Midbrain (tissue), 1 donor: Measurements from ENCODE around the gene CORO6.

Source experiments
- DNase-seq: peaks from one replicate; lab custom pipeline; 2025; lab: John Stamatoyannopoulos, UW

Gene CORO6

DNA sequence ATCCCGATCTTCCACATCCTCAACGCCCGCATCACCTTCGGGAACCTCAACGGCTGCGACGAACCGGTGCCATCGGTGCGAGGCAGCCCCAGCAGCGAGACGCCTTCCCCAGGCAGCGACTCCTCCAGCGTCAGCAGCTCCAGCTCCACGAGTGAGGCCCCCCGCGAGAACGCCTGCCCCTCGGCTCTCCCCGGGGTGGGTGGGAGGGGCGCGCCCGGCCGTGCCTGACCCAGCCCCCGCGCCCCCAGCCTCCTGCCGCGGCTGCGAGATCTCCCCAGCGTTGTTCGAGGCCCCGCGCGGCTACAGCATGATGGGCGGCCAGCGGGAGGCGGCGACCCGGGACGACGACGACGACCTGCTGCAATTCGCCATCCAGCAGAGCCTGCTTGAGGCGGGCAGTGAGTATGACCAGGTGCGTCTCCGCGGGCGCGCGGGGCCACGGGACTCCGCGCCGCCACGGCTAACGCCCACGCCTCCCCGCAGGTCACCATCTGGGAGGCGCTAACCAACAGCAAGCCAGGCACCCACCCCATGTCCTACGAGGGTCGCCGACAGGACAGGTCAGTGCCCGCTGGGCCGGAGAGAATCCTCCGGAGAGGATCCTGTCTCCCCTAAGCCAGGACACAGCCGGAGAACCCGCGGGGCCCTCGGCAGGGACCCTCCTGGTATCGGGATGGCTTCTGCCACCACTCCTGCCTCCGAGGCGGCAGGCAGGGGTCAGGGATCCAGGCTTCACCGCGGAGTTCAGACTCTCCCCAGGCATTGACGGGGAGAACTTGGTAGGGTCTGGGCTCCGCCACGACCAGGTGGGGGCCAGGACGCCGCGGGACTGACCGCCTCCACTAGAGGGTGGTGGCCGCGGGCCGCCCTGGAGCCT lies 10.1 kb downstream of the CORO6 start:
- no peak for DNase-seq

DNA sequence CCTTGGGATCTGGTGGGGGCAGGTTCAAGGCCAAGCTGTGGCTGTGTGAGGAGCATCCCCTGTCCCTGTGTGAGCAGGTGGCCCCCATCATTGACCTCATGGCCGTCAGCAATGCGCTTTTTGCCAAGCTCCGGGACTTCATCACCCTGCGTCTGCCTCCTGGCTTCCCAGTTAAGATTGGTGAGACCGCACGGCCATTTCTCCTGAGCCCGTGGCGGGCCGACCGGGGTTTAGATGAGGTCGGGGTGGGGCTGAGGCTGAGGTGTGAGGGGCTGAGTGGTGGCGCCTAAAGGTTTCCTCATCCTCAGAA lies 10.7 kb downstream of the CORO6 start:
- DNase-seq = no peak

DNA sequence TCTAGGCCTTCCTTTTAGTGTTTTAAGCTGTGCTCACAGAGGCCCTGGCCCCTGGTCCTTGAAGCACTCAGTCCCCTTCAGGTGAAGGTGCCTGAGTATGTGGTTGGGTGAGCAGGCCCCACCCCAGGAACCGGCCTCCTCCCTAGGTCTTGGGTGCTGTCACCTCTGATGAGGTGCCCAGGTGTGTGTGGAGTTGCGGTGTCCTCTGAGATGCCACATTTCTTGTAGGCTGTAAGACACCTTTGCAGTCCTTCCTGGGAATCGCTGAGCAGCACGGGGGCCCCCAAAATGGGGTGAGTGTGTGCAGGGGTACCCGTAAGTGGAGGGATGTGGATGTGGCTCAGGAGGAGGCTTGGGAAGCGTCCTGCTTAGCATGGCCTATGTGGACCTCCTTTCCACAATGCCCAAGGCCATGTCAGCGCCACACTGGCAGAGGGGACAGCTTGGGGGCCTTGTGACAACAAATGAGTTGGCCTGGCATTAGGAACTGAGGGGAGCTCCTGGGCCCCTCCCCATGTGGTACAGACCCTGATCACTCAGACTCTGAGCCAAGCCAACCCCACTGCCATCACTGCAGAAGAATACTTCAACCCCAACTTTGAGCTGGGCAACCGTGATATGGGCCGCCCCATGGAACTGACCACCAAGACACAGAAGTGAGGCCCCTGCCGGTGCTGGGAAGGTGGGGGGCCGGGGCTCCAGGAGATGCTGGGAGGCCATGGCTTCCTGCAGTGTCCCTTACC lies 11.2 kb downstream of the CORO6 start:
- DNase-seq = no peak

DNA sequence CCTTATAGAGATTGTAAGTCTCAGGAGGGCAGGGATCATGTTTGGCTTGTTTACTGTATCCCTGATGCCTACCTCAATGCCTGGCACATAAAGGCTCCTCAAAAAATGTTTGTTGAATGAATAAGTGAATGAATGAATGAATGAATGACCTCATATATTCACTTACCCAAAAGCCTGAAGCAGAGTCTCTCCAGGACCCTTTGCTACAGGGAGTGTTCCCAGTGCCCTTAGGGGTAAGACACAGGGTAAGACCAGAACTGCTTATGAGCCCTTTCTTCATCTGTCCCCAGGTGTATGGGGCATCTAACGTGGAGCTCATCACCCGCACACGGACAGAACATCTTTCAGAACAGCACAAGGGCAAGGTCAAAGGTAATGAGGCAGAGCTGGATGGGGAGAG lies 12.3 kb downstream of the CORO6 start:
- DNase-seq = no peak

DNA sequence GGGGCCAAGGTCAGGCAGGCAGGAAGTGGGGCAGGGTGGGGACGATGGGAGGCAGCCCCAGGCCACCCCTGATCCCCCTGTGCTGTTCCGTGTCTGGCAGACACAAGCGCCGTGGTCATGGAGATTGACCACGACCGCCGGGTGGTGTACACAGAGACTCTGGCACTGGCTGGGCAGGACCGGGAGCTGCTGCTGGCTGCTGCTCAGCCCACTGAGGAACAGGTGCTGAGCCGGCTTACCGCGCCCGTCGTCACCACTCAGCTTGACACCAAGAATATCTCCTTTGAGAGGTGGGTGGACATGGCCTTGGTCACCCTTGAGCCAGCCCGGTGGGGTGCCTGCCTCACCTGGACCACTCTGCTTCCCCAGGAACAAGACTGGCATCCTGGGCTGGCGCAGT lies 13.7 kb downstream of the CORO6 start:
- DNase-seq = no peak

DNA sequence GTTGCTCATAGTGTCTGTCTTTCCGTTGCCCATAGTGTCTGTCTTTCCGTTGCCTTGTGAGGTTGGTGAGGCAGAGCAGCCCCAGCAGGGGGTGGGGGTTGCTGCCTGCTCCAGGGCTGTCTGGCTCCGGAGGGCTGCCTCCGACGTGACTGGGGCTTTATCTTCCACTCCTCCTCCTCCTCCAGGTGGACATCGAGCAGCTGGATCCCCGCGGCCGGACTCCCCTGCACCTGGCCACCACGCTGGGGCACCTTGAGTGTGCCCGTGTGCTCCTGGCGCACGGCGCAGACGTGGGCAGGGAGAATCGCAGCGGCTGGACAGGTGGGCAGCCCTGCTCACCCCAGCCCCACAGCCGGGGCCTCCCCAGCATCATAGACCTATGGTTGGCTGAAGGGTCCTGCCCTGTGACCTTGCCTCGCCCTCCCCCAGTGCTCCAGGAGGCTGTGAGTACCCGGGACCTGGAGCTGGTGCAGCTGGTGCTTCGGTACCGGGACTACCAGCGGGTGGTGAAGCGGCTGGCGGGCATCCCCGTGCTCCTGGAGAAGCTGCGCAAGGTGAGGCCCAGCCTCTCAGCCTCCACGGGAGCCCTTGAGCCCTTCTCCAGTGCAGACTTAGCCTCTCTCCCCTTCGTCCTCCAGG lies 15.0 kb downstream of the CORO6 start:
- no peak for DNase-seq

DNA sequence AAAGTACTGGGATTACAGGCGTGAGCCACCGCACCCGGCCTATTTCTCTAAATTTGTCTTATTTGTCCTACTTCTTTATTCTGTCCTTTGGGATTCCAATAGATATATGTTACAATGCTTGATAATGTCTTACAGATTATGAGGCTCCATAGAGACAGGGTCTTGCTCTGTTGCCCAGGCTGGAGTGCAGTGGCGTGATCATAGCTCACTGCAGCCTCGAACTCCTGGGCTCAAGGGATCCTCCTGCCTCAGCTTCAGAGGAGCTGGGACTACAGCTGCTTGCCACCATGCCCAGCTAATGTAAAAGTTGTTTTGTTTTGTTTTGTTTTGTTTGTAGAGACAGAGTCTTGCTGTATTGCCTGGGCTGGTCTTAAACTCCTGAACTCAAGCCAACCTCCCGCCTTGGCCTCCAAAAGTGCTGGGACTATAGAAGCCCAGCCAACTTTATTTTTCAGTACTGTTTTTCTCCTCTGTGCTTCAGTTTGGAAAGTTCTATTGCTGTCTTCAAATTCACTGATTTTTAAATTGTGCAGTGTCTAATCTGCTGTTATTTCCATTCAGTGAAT lies 19.5 kb downstream of the CORO6 start:
- DNase-seq = no peak

DNA sequence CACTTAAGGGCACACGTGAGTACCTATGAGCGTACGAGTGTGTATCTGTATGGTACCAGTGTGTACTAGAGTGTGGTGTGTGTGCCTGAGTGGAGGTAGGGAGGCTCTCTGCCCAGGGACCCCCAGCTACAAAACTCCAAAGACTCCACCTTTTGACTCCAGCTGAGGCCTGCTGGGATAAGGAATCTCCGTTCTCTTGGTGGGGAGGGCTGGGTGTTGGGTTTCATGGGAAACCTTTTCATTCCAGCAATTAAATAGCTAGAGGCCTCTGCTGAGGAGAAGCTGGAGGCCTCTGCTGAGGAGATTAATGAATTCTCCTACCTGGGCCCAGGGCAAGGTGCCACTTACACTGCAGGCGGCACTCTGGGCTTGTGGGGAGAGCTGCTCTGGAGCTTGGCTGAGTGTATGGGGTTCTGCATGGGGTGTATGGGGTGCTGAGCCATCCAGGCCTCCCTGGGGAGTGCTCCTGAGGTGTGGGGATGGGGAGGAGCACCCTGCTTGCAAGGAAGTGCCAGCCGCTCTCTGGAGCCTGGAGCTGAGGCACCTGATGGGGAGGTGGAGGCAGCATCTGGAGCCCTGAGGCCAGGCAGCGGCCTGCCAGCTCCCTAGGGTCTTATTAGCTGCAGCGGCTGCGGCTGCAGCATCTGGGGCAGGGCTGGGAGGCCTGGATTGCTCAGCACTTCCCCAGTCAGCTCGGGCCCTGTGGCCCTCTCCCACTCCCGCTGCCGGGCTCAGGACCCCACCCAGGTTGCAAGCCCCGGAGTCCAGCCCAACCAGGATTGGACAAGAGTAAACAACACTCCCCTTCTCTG lies 25.1 kb downstream of the CORO6 start:
- DNase-seq = no peak

DNA sequence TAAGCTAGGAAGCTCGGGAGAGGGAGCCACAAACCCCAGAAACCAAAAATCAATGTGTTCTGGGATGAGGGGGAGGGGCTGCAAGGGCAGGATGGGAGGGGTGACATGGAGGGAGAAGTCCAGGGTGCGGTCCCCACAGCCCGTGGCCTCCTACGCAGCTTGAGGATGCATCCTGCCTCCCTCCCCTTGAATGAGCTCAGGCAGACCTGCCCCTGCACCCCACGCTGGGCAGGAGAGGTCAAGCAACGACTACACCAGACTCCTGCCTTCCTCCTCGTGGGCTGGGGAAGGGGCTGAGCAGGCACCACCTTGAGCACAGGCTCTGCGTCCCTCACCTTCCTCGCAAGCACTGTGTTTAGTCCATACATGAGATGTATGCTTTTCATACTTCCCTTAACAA lies 25.9 kb downstream of the CORO6 start:
- DNase-seq = no peak

DNA sequence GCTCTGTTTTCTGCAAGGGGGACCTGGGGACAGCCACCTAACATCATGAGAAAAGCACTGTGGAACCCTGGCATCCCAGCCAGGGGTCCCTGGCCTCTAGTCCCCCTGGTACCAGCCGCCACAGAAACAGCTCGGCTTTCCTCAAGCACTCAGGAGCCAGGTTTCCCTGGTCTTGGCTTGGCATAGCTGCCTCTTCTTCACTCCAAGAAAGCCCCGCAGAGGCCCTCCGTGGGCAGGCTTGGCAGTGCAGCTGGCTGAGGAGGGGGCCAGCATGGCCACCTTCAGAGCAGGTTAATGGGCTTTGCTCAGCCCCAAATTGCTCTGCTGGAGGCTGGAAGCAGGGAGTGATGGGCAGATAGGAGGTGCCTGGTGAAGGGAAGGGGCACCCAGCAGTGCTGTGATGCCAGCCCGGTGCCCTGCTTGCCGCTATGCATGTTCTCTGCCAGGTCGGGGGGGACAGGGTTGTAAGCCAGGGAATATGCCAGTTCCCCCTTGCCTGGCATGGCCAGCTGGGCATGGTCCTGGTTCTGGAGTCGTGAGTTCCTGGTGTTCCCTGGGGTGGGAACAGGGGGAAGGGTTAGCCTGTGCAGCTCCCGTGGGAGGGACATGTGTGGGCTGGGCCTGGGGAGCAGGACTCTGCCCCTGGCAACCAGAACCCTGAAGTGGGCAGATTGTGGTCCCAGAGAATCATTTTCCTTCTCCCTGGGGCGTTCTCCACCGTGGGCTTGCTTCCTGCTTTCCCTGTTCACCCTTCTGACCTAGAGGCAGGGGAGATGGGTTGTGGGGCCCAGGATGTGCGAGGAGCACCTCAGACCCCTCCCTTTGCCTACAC lies 26.6 kb downstream of the CORO6 start:
- DNase-seq = no peak

DNA sequence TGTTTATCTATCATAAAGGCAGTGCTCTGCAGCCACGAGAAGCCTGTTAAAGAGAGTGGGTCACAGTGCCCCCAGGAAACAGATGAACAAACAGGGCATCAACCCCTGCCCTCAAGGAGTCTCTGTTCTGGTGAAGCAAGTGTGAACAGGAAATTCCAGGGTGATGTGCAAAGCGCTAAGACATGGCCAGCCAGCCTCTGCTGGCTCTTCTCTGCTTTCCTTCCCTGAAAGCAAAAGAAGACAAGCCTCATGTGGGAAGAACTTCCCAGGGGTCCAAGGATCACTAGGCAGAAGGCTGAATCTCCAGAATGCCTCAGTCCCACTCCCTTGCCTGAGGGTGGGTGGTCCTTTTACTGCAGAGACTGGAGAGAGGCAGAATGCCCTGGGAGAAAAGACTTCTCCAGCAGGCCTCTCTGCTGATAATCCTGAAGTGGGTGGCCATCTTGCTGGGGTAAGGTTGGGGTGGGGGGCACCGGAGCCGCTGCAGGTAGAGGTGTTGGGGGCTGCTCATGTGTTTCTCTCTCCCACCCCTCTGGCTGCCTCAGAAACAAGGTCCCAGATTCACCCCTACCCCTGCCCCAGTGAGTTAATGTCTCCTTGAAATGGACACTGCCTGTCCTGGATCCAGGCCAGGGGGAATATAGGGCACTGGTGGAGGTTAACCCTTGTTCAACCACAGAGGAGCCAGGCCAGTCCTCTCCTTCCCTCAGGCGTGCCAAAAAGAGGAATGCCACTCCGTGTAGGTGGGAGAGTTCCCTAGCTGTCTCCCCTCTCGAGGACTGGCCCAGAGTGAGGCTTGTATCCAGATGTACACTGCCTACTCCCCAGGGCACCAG lies 27.4 kb downstream of the CORO6 start:
- no peak for DNase-seq

DNA sequence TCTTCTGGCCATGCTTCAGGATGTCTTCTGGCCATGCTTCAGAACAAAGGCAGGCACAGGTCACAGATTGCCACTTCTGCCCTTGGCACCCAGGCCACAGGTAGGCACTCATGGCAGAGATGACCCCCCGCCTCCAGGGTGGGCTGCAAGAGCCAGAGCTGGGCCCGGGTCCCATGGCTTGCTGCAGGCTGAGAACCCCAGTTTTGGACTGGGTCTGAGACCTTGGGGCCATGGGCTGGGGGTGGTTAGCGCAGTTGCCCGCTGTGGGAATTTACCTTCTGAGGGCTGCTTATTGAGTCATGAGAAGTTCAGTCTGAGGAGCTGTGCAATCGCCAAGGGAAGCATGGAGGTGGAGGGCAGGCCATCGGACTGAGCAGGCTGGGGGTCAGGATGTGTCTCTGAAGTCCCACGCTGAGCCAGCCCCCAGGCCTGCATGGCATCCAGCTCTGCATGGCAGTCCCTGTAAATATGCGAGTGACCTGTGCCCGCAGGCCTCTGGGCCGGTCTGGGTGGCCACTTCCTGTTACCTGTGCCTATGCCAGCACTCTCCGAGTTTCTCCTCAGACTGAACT lies 28.1 kb downstream of the CORO6 start:
- no peak for DNase-seq

DNA sequence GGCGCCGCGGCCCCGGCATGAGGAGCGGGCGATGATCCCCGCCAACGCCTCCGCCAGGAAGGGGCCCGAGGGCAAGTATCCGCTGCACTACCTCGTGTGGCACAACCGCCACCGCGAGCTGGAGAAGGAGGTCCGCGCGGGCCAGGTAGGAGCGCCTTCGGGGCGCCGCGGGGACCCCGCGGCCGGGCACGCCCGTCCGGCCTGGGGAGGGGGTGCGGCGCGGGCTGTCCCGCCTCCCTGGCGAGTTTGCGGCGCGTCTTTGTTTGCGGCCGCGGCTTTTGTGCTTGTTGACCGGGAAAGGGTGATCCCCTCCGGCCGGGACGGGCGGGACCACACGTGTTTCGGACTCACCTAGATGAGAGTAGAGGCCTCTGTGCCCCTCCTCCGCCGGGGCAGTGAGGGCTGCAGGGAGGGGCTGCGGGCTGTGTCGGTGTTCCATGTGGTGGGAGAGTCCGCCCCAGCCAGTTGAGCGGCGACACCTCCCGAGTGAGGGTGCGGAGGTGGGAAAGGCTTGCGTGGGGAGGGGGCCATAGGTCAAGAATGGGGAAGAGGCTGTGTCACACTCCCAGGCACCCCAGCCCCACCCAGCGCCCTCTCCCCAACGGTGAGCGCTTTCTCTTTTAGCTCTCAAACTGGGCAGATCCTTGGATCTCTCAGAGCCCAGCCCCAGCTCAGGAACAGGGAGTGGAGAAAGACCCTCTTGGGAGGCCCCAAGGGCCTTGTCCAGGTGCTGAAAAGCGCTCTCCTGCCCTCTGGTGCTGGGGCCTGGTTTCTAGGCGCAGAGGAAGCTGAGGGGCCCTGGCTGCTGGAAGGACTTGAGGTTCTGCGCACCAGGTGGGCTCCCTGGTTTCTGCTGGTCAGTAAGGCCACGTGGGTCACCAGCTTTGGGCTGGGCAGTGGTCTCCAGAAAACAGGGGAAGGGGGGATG lies 28.9 kb downstream of the CORO6 start:
- DNase-seq = no peak

DNA sequence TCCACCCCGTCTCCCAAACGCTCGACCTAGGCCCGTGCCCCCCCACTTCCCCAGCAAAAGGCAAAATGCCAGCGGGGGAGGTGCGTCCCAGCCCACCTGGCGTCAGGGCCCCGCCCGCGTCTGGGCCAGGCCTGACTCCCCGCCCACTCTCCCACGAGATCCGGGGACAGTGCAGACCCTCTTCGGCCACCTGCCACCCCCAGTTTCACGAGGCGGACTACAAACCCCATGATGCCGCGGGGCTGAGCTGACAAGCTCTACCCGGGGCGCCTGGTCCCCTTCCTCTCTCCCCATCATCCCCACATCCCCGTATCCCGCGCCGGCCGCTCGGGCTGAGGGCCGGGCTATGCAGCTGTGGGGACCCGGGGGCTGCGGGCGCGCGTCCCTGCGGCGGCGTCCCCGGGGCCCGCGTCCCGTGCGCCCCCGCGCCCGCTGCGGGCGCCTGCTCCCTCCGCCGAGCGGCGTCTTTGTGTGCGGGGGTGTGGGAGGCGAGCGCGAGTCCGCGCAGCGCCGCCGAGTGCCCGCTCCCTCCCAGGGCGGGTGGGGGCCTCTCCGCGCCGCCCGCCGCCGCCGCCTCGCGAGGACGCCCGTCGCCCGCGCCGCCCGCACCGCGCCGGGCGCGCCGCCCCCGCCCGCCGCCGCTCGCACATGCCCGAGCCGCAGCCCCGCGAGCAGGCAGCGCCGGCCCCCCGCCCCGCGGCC lies 29.7 kb downstream of the CORO6 start, which contains the start of gene ANKRD13B:
TSS of gene ANKRD13B (plus strand) at position 283 of the 702 bp plus-strand sequence. CDS start 490 bp downstream, outside the sequence.
- peak; percentile 74 for DNase-seq

DNA sequence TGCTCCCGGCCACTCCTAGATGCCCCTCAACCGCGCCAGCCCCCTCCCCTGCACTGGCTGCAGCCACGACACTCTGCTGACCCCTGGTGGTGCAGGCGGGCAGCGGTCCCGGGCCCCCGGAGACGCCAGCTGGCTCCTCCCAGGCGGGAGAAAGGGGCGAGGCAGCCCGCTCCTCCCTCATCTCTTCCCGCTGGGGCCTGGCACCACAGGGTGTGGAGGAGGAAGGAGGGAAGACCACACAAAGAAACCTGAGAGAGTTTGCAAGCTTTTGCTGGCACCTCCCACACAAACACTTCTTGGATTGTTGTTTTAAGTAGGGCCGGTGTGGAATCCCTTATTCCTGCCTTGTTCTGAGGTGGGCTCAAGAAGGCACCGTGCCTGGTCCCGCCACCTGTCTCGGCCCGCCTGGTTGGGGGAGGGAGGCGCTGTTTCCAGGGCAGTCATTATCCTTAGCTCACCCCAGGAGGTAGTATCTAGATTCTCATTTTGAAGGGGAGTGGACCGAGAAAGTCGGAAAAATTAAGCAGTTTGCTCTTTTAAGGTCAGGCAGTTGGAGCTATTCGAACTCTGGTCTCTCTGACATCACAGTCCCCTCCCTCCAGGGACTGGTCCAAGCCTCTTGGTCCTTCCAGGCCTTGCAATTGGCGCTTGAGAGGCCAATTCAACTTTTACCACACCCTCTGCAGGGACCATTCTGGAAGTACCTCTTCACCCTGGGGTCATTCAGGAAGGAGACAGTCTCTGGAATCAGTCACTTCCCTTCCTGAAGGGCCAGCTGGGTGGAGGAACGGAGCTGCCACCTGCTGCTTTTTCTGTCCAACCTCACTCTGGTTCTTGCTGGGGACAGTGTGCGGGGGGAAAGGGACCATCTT lies 30.7 kb downstream of the CORO6 start:
- peak; percentile 93 for DNase-seq

DNA sequence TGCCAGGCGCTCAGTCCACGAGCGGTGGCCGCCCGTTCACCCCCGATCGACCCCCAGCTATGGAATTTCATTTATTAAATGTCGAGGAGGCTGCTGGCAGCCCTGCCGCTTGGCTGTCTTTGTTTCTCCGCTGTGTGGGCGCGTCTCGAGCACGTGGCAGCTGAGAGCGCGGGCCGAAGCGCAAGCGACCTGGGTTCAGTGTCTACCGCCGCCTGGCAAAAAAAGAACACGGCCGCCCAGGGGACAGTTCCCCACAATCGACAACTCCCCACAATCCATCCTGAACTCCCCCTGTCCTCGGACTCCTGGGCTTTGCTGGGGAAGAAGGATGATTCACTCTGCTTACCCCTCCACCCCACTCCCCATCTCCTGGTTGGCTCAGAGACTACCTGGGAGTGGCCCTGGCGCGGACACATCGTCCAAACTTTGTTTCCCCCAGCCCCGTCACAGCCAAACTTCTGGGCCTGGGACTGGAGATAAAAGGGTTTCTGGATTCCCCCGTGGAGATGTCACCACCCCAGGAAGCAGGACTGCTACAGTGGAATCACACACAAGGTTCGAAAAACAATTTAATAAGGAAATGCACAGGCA lies 31.5 kb downstream of the CORO6 start:
- DNase-seq = peak; percentile 32
